K562 treated with DMSO at 1 percent for 24 hours (cell line): ENCODE data around the gene TPSD1. TPM values are rescaled to one million over a fixed set of nuclear protein-coding genes. Genes with fewer than 3 reads are reported as not detected.

ENCODE experiments used
- total RNA-seq: library from RNA; unstranded; fragments of 300-600 nt; gene quantifications from 2 replicates; pipeline ENCODE4 v1.2.3, GENCODE V29; 2022; ENCODE audit warnings: low read depth; ENCODE audit not compliant: insufficient read depth

TPSD1 gene
- not detected in 2 replicates for total RNA-seq

GRCh38 chr16:1255276-1256122 lies at the start of gene TPSD1:
Gene TPSD1, plus strand, starts transcription at chr16:1256069. Its CDS starts 212 bp downstream, at chr16:1256281.

DNA sequence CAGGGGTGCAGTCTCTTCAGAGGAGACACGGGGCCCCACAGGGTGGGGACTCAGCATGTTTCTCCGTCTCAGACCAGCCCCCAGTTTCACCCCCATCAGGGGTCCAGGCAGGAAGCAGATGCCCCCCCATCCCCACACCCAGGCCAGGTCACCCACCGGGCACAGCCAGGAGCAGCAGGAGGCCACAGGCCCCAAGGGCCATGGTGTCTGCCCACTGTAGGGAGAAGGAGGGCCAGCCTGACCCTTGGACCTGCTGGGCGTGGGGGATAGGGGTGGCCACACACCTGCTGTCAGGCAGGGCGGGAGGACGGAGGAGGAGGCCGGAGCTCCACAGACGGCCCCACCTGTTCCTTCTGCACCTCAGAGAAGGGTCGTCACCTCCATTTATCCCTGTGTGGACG lies 30.8 kb upstream of the TPSD1 start, which contains the start of gene TPSG1:
Gene TPSG1 (minus strand): TSS at position 218 of the 401 bp plus-strand sequence. CDS start 16 bp downstream, at position 202.

DNA sequence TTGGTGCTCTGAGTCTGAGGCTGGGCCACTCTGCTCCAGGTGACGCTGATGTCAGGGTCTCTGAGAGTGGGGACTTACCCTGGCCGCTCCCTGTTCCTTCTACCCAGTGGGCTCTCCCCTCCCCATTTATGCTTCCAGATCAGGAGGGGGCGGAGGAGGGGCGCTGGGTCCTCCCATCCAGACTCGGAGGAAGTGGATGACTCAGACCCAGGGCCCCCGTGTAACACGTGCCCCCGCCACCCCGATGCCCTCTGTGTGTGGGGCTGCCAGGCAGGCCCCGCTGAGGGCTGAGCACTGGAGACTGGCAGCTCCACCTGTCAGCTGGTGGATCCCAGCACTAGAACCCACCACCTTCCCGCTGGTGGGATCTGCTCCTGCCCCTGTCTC lies 25.8 kb upstream of the TPSD1 start, which contains the start of gene TPSB2:
Gene TPSB2 (minus strand): TSS at position 101 of the 387 bp plus-strand sequence. CDS start 233 bp downstream, outside the sequence.

DNA sequence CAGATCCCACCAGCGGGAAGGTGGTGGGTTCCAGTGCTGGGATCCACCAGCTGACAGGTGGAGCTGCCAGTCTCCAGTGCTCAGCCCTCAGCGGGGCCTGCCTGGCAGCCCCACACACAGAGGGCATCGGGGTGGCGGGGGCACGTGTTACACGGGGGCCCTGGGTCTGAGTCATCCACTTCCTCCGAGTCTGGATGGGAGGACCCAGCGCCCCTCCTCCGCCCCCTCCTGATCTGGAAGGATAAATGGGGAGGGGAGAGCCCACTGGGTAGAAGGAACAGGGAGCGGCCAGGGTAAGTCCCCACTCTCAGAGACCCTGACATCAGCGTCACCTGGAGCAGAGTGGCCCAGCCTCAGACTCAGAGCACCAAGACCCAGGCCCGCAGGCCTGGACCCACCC lies 15.4 kb upstream of the TPSD1 start, which contains the start of gene TPSAB1:
Gene TPSAB1 (plus strand): TSS at position 270 of the 400 bp plus-strand sequence. CDS start 234 bp downstream, outside the sequence.

Other genes starting within 250 kb of the TPSD1 start
- not detected in 2 replicates for gene SSTR5, start 183.3 kb upstream of the TPSD1 start, total RNA-seq
- not detected in 2 replicates for gene C1QTNF8, start 159.8 kb upstream of the TPSD1 start, total RNA-seq
- gene CACNA1H, start 103.0 kb upstream of the TPSD1 start, total RNA-seq, result 0.28 and 0.34 TPM in 2 replicates
- not detected in 2 replicates for gene TPSG1, start 30.8 kb upstream of the TPSD1 start, total RNA-seq
- not detected in 2 replicates for gene TPSB2, start 25.9 kb upstream of the TPSD1 start, total RNA-seq
- gene TPSAB1, start 15.4 kb upstream of the TPSD1 start, total RNA-seq, result not detected in 2 replicates
- gene UBE2I, start 53.6 kb downstream of the TPSD1 start, total RNA-seq, result 61.6 and 64.4 TPM in 2 replicates
- 11.4 and 14.0 TPM in 2 replicates for gene BAIAP3, start 77.6 kb downstream of the TPSD1 start, total RNA-seq
- gene TSR3, start 95.8 kb downstream of the TPSD1 start, total RNA-seq, result 93.4 and 102 TPM in 2 replicates
- 42.6 and 47.9 TPM in 2 replicates for gene GNPTG, start 95.9 kb downstream of the TPSD1 start, total RNA-seq
- gene UNKL, start 158.6 kb downstream of the TPSD1 start, total RNA-seq, result 18.6 and 27.2 TPM in 2 replicates
- gene UQCC4, start 164.7 kb downstream of the TPSD1 start, total RNA-seq, result 25.0 and 26.1 TPM in 2 replicates
- not detected in 2 replicates for gene PERCC1, start 175.0 kb downstream of the TPSD1 start, total RNA-seq
- gene CCDC154, start 188.5 kb downstream of the TPSD1 start, total RNA-seq, result 0.86 and 1.9 TPM in 2 replicates
- 149 and 176 TPM in 2 replicates for gene CLCN7, start 219.0 kb downstream of the TPSD1 start, total RNA-seq
- gene PTX4, start 232.9 kb downstream of the TPSD1 start, total RNA-seq, result not detected in 2 replicates
- 59.8 and 75.6 TPM in 2 replicates for gene TELO2, start 237.3 kb downstream of the TPSD1 start, total RNA-seq